ENCODE measurements around the gene AGRP. TPM values are rescaled to one million over a fixed set of nuclear protein-coding genes. Genes with fewer than 3 reads are reported as not detected.

AGRP gene, protein sequence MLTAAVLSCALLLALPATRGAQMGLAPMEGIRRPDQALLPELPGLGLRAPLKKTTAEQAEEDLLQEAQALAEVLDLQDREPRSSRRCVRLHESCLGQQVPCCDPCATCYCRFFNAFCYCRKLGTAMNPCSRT
- total RNA-seq (1 to 10 TPM; 1.2 to 1.7 TPM), polyA plus RNA-seq (ENCODE audit: insufficient read depth, low read depth, low replicate concordance) (not detected)
- long read RNA-seq, donor 1, partial matches to known transcripts = 0 of 1 reads
- long read RNA-seq, donor 1, other reads (novel, unspliced or antisense) = 0 of 1 reads
- long read RNA-seq, donor 2 = 0 reads

DNA sequence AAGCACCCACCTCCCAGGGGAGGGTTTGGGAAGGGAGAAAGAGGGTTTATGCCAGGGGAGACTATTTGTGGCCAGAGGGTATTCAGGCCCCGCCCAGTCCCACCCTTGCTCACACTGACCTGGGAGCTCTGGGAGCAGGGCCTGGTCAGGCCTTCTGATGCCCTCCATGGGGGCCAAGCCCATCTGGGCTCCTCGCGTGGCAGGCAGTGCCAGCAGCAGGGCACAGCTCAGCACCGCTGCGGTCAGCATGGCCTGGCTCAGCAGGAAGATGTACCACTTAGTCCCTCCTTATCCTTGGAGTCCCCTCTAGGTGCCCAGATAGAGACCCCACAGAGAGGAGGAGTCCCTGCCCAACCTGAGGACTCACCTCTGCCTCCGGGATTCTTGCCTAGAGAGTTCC is at the start of gene AGRP:
TSS of gene AGRP (minus strand) at position 398 of the 400 bp plus-strand sequence. CDS start at position 249, 149 bp downstream.
- TF ChIP-seq, protein P1, sequence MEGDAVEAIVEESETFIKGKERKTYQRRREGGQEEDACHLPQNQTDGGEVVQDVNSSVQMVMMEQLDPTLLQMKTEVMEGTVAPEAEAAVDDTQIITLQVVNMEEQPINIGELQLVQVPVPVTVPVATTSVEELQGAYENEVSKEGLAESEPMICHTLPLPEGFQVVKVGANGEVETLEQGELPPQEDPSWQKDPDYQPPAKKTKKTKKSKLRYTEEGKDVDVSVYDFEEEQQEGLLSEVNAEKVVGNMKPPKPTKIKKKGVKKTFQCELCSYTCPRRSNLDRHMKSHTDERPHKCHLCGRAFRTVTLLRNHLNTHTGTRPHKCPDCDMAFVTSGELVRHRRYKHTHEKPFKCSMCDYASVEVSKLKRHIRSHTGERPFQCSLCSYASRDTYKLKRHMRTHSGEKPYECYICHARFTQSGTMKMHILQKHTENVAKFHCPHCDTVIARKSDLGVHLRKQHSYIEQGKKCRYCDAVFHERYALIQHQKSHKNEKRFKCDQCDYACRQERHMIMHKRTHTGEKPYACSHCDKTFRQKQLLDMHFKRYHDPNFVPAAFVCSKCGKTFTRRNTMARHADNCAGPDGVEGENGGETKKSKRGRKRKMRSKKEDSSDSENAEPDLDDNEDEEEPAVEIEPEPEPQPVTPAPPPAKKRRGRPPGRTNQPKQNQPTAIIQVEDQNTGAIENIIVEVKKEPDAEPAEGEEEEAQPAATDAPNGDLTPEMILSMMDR (IDR thresholded peaks at IDR 0.05) = no peak
- TF ChIP-seq POLR2A (IDR thresholded peaks at IDR 0.05) = no peak
- no peak for DNase-seq
- Histone ChIP-seq H3K36me3 (ENCODE audit: low read depth, missing control alignments) (no peaks in the 10 kb centered on the region), H3K4me3 (peak within 1 kb of the TSS in 1 of 2 donors; percentile 87), H3K27me3 (no peaks in the 10 kb centered on the region), H3K4me1 (peaks cover 51% of the 10 kb centered on the region), H3K9me3 (no peaks in the 10 kb centered on the region), H3K27ac (peak within 1 kb of the TSS; percentile 87 to 93)
- intact Hi-C loops (cut with DNase I; ENCODE audit: low total_unique reads) = no loop called here
- WGBS, 2 donors = 92% methylated on average over 6 of the region's 6 CpGs; no CpG with 5 or more reads in 1 of the 2 donors

DNA sequence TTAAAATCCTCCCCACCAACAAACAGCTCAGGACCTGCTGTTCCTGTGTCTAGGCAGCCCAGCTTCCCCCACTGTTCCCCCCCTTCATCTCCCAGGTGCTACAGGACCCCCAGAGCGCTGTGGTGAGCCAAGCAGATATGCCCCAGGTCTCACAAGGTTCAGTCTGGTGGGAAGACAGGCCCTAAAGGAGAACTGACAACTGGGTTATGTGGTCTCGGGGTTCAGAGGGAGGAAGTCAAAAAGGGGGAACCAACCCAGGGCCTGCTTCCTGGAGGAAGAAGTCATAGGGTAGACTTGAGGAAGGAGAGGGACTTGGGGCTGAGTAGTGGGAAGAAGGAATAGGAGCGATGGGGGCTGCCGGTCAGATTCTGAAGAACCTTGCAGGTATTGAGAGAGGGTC is 47.9 kb upstream of the AGRP start:
- Histone ChIP-seq H3K27ac (peak overlapping the region; percentile 87 to 91), H3K36me3 (ENCODE audit: low read depth, missing control alignments) (no peaks in the 10 kb centered on the region), H3K27me3 (no peaks in the 10 kb centered on the region), H3K4me1 (peaks cover 48% of the 10 kb centered on the region), H3K4me3 (no peak overlapping the region), H3K9me3 (no peaks in the 10 kb centered on the region)
- 86% methylated on average over 4 of the region's 4 CpGs for WGBS, 2 donors
- TF ChIP-seq, protein P1 (IDR thresholded peaks at IDR 0.05) = no peak
- no peak for TF ChIP-seq POLR2A (IDR thresholded peaks at IDR 0.05)
- DNase-seq = no peak
- intact Hi-C loops (cut with DNase I; ENCODE audit: low total_unique reads) = no loop called here

- Histone ChIP-seq H3K4me3 (peak overlapping the region; percentile 70 to 96), H3K4me1 (peaks cover 41% of the 10 kb centered on the region), H3K27ac (peak overlapping the region; percentile 87 to 91), H3K36me3 (ENCODE audit: low read depth, missing control alignments) (no peaks in the 10 kb centered on the region), H3K27me3 (no peaks in the 10 kb centered on the region), H3K9me3 (no peaks in the 10 kb centered on the region)
- WGBS, 2 donors = 0 to 3% methylated on average over 11 to 47 of the region's 48 CpGs
- TF ChIP-seq POLR2A (IDR thresholded peaks at IDR 0.05) = peak; percentile 22
- TF ChIP-seq, protein P1 (IDR thresholded peaks at IDR 0.05) = no peak
- DNase-seq = peak; percentile 87
- intact Hi-C loops (cut with DNase I; ENCODE audit: low total_unique reads) = no loop called here
Measured at GRCh38 chr16:67530013-67530939, 46.9 kb upstream of the AGRP start.

GRCh38 chr16:67529582-67530012 is 46.2 kb upstream of the AGRP start:
- intact Hi-C loops (cut with DNase I; ENCODE audit: low total_unique reads) = no loop called here
- no peaks in the 10 kb centered on the region for H3K36me3 ChIP-seq (ENCODE audit: low read depth, missing control alignments)
- H3K27ac ChIP-seq = peak overlapping the region; percentile 87 to 91
- H3K27me3 ChIP-seq = no peaks in the 10 kb centered on the region
- peaks cover 37% of the 10 kb centered on the region for H3K4me1 ChIP-seq
- TF ChIP-seq, protein P1 (IDR thresholded peaks at IDR 0.05) = no peak
- no peak for TF ChIP-seq POLR2A (IDR thresholded peaks at IDR 0.05)
- 0 to 1% methylated on average over 4 to 16 of the region's 16 CpGs for WGBS, 2 donors
- no peak for DNase-seq
- peak overlapping the region; percentile 70 to 96 for H3K4me3 ChIP-seq
- H3K9me3 ChIP-seq = no peaks in the 10 kb centered on the region
